Vagina (tissue), 2 donors: ENCODE measurements around the gene SORCS2. TPM values are rescaled to one million over a fixed set of nuclear protein-coding genes. Genes with fewer than 3 reads are reported as not detected.

ENCODE experiments used
- DNase-seq, 2 donors: peaks; one replicate each; pipeline ENCODE4 v3.0.0-alpha.2; 2017; ENCODE audit errors: extremely low spot score in 2 of 2
- H3K27ac ChIP-seq: fragments of 200-600 bp; sonication (generic); one replicate; pipeline ENCODE4 v1.5.1; 2019
- H3K27me3 ChIP-seq: fragments of 200-600 bp; sonication (generic); one replicate; pipeline ENCODE4 v1.5.1; 2019
- H3K36me3 ChIP-seq, 2 donors: fragments of 200-600 bp; sonication (generic); one replicate each; pipeline ENCODE4 v1.5.1; 2017 to 2019
- H3K4me1 ChIP-seq: fragments of 200-600 bp; sonication (generic); one replicate; pipeline ENCODE4 v1.5.1; 2019
- H3K4me3 ChIP-seq, 2 donors: fragments of 200-600 bp; sonication (generic); 1 replicate in 1 of 2; 2 replicates in 1 of 2; pipeline ENCODE4 v1.5.1; 2016 to 2019
- H3K9me3 ChIP-seq: fragments of 200-600 bp; sonication (generic); one replicate; pipeline ENCODE4 v1.5.1; 2019
- POLR2A ChIP-seq, 2 donors: fragments of 450-650 bp; IDR thresholded peaks; one replicate each; pipeline ENCODE4 v1.6.1; 2017; ENCODE audit warnings: antibody characterized with exemption in 2 of 2, mild to moderate bottlenecking in 2 of 2, moderate library complexity in 2 of 2
- POLR2AphosphoS5 ChIP-seq, 2 donors: sonication (generic); formaldehyde crosslinking; IDR thresholded peaks; one replicate each; pipeline ENCODE4 v1.9.0; 2017; ENCODE audit warnings: antibody characterized with exemption in 2 of 2, mild to moderate bottlenecking in 2 of 2, low read depth in 1 of 2; ENCODE audit not compliant: insufficient read depth in 1 of 2
- intact Hi-C: fragments of 100-400 bp; cut with DNase I; formaldehyde crosslinking; loops from one replicate; pipeline ENCODE4 v1.15.1; 2023
- total RNA-seq: library from RNA; depleted of rRNA; stranded (reverse); fragments of >200 nt; gene quantifications from one replicate; pipeline ENCODE4 v1.2.3, GENCODE V29; 2016
- TF ChIP-seq, protein P1 (sequence below), 3 experiments: fragments of 450-650 bp in 2 of 3; fragments of 200-600 bp in 1 of 3; sonication (generic) in 1 of 3; IDR thresholded peaks; one replicate each; pipeline ENCODE4 v1.5.1; 2017 to 2019; ENCODE audit warnings: antibody characterized with exemption in 3 of 3, mild to moderate bottlenecking in 2 of 3, moderate library complexity in 2 of 3

SORCS2 gene
- total RNA-seq, 1 donor from 2014 or later, result 5.4 TPM

- Histone ChIP-seq H3K4me3 (peak overlapping the region; percentile 51 to 69), H3K27ac (peak overlapping the region; percentile 29), H3K36me3 (no peaks in the 10 kb centered on the region), H3K27me3 (no peaks in the 10 kb centered on the region), H3K9me3 (no peaks in the 10 kb centered on the region), H3K4me1 (peaks cover 17% of the 10 kb centered on the region)
- intact Hi-C loops, result loop anchor here (2.0 to 5.0 kb wide), 2 partner anchors 105 to 526 kb away; no protein-coding TSS in a partner anchor
- TF ChIP-seq POLR2AphosphoS5 (IDR thresholded peaks at IDR 0.05; ENCODE audit: insufficient read depth in 1 of 2, low read depth in 1 of 2) (no peak), POLR2A (IDR thresholded peaks at IDR 0.05) (no peak)
- TF ChIP-seq, protein P1, sequence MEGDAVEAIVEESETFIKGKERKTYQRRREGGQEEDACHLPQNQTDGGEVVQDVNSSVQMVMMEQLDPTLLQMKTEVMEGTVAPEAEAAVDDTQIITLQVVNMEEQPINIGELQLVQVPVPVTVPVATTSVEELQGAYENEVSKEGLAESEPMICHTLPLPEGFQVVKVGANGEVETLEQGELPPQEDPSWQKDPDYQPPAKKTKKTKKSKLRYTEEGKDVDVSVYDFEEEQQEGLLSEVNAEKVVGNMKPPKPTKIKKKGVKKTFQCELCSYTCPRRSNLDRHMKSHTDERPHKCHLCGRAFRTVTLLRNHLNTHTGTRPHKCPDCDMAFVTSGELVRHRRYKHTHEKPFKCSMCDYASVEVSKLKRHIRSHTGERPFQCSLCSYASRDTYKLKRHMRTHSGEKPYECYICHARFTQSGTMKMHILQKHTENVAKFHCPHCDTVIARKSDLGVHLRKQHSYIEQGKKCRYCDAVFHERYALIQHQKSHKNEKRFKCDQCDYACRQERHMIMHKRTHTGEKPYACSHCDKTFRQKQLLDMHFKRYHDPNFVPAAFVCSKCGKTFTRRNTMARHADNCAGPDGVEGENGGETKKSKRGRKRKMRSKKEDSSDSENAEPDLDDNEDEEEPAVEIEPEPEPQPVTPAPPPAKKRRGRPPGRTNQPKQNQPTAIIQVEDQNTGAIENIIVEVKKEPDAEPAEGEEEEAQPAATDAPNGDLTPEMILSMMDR (IDR thresholded peaks at IDR 0.05), result no peak
- DNase-seq, result peak in 1 of 2 donors; percentile 88
These were observed 639 bp upstream of the SORCS2 start for GRCh38 chr4:7191546-7192251.

GRCh38 chr4:7193030-7193958, 956 bp downstream of the SORCS2 start:
- no peaks in the 10 kb centered on the region for H3K36me3 ChIP-seq
- peak overlapping the region; percentile 26 for H3K27ac ChIP-seq
- no peak for TF ChIP-seq POLR2A (IDR thresholded peaks at IDR 0.05)
- TF ChIP-seq, protein P1 (IDR thresholded peaks at IDR 0.05), result peak in 1 of 3 experiments; percentile 13
- peak overlapping the region; percentile 51 to 69 for H3K4me3 ChIP-seq
- no peaks in the 10 kb centered on the region for H3K9me3 ChIP-seq
- no peaks in the 10 kb centered on the region for H3K27me3 ChIP-seq
- peak; percentile 86 to 91 for DNase-seq
- intact Hi-C loops, result loop anchor here (1.0 to 5.0 kb wide), 3 partner anchors 104 to 524 kb away; no protein-coding TSS in a partner anchor
- H3K4me1 ChIP-seq, result peaks cover 17% of the 10 kb centered on the region

GRCh38 chr4:7194251-7195140, 2.2 kb downstream of the SORCS2 start:
- peaks cover 17% of the 10 kb centered on the region for H3K4me1 ChIP-seq
- no peak for TF ChIP-seq POLR2AphosphoS5 (IDR thresholded peaks at IDR 0.05; ENCODE audit: insufficient read depth in 1 of 2, low read depth in 1 of 2)
- TF ChIP-seq POLR2A (IDR thresholded peaks at IDR 0.05), result no peak
- TF ChIP-seq, protein P1 (IDR thresholded peaks at IDR 0.05), result peak in 1 of 3 experiments; percentile 25
- no peaks in the 10 kb centered on the region for H3K36me3 ChIP-seq
- intact Hi-C loops, result loop anchor here (5.0 kb wide), 1 partner anchor 523 kb away; no protein-coding TSS in a partner anchor
- H3K27ac ChIP-seq, result no peak overlapping the region
- DNase-seq, result peak; percentile 85 to 88
- no peaks in the 10 kb centered on the region for H3K9me3 ChIP-seq
- H3K4me3 ChIP-seq, result no peak overlapping the region
- H3K27me3 ChIP-seq, result no peaks in the 10 kb centered on the region

- Histone ChIP-seq H3K36me3 (no peaks in the 10 kb centered on the region), H3K27ac (no peak overlapping the region), H3K4me3 (no peak overlapping the region), H3K9me3 (no peaks in the 10 kb centered on the region), H3K27me3 (no peaks in the 10 kb centered on the region), H3K4me1 (peaks cover 21% of the 10 kb centered on the region)
- peak in 1 of 2 donors; percentile 83 for DNase-seq
- intact Hi-C loops, result no loop called here
- TF ChIP-seq, protein P1 (IDR thresholded peaks at IDR 0.05), result no peak
These were observed 2.8 kb downstream of the SORCS2 start for GRCh38 chr4:7195141-7195515.
